Measurements from ENCODE around the gene PSMB7.

PSMB7 gene

DNA sequence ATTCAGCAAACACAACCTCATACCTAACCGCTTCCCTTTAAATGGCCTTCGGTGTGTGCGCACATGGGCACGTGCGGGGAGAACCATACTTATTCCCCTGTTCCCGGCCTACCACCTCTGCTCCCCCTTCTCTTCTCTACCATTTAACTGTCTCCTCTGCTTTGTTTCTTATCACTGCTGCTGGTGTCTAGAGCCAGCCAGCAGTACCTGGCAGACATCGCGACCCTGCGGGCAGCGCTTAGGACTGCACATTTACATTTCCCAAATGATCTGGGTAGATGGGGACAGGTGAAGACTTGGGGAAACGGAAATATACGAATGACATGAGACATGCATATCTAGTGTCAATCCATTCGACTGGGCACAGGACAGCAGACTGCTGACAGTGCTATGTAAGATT is 56.6 kb downstream of the PSMB7 start:
- DNase-seq (ENCODE audit: low read depth in 1 of 2, low spot score in 1 of 2): no peak

DNA sequence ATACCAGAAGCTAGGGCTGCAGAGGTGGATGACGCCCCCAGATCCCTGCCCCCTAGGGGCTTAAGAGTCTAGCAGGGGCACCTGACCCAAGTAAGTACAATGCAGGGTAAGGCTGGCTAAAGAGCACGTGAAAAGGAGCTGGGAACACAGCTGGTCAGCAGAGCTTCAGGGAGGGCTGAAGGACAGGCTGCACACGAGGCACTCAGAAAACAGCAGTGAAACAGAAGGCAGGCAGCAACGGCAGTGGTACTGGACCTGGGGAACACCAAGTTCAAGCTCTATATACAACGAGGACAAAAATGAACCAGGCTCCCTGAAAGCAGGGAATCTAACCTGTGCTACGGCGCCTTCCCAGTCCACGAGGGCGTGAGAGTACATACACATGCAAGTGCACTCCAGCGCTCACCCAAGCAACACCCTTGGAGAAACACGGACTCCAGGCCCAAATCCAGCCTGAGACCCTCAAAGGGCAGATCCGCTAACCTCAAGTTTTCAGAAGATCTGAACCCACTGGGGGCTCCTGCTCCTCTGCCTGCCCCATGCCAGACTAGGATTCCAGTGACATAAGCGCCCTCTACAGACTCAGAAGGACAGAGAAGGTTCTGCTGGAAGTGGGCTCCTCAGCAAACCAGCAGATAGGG is 57.4 kb downstream of the PSMB7 start:
- DNase-seq (ENCODE audit: low read depth in 1 of 2, low spot score in 1 of 2): no peak

DNA sequence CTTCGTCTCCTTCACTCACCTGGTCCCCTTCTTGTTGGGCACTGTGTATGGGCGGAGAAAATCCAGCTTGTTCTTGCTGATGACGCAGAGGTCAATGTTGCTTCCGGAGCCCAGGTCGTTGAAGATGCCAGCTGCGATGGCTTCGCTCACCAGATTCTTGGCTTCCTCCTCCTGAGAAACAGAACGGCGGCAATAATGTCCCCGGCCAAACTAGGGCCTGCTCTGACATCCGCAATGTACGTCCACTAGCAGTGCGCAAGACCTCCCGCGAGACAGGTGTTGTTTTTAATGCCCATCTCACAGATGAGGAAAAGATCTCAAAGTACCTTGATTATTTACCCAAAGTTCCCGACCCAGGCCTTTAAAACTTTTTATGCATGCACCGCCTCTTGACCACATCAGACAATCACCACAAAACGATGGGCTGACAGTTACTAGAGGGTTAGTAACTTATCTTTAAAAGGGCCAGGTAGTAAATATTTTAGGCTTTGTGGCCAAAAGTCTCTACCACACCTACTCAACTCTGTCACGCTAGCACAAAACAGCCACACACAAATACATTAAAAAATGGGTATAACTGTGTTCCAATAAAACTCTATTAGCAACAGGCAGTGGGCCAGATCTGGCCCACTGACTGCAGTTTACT is 58.4 kb downstream of the PSMB7 start:
- DNase-seq (ENCODE audit: low read depth in 1 of 2, low spot score in 1 of 2): no peak

DNA sequence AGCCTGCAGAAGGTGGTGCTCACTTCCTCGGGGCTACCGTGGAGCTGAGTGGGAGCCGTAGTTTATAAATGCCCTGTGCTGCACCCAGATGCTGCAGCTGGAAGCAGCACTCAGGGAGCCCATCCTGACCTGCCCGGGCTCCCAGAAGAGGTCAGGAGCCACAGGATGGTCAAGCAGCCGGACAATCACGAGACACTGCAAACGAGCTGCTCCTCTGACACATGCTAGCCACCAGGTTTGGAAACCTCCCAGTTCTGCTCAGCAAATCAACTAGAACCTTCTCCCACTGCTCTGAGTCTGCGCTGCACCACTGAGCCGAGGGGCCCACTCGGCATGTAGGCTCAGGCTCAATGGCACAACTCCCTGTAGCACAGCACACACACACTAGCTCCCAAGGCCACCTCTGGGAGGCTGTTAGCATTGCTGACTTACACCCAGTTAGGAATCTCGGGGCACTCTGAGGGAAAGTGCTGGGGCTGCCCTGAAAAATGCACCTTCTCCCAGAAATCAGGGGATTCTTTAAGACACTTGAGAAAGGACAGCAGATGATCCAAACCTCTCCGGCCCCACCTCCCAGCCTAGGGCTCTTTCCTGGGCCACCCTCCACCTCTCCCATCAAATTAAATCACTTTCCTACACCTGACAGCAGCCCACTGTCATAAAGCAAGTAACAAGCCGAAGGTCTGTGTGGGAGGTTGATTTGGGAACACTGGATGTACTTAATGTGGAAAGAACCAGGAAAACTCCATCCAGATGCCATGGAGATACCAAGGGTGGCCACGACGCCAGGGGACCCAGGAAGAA is 59.1 kb downstream of the PSMB7 start:
- DNase-seq (ENCODE audit: low read depth in 1 of 2, low spot score in 1 of 2): no peak

- DNase-seq (ENCODE audit: low read depth in 1 of 2, low spot score in 1 of 2): no peak
These were observed 60.0 kb downstream of the PSMB7 start for GRCh38 chr9:124355039-124355940.

- no peak for DNase-seq (ENCODE audit: low read depth in 1 of 2, low spot score in 1 of 2)
These were observed 60.8 kb downstream of the PSMB7 start for GRCh38 chr9:124354346-124355038.

DNA sequence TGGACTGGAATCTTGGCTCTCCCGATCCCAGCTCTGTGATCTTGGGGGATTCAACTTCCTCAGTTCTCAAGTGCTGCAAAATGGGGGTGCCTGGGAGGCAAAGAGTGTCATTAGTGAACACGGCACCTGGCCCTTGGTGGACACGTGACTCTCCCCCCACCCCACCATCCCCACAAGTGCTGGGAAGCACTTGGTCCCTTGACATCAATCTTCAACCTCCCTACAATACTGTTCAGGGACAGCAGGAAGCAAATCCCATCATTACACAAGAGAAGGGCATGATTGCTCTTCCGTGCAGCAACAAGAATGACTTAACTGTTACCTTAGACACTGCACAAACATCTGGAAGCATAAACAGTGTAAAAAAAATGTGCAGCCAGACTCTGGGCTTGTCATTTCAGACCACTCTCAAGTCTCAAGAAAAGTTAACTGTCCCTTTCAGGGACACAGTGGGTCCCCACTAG is 61.4 kb downstream of the PSMB7 start:
- no peak for DNase-seq (ENCODE audit: low read depth in 1 of 2, low spot score in 1 of 2)

- DNase-seq (ENCODE audit: low read depth in 1 of 2, low spot score in 1 of 2): no peak
These were observed 62.0 kb downstream of the PSMB7 start for GRCh38 chr9:124353166-124353768.

- no peak for DNase-seq (ENCODE audit: low read depth in 1 of 2, low spot score in 1 of 2)
These were observed 62.6 kb downstream of the PSMB7 start for GRCh38 chr9:124352616-124353015.

GRCh38 chr9:124351672-124352468 is 63.4 kb downstream of the PSMB7 start:
- no peak for DNase-seq (ENCODE audit: low read depth in 1 of 2, low spot score in 1 of 2)

DNA sequence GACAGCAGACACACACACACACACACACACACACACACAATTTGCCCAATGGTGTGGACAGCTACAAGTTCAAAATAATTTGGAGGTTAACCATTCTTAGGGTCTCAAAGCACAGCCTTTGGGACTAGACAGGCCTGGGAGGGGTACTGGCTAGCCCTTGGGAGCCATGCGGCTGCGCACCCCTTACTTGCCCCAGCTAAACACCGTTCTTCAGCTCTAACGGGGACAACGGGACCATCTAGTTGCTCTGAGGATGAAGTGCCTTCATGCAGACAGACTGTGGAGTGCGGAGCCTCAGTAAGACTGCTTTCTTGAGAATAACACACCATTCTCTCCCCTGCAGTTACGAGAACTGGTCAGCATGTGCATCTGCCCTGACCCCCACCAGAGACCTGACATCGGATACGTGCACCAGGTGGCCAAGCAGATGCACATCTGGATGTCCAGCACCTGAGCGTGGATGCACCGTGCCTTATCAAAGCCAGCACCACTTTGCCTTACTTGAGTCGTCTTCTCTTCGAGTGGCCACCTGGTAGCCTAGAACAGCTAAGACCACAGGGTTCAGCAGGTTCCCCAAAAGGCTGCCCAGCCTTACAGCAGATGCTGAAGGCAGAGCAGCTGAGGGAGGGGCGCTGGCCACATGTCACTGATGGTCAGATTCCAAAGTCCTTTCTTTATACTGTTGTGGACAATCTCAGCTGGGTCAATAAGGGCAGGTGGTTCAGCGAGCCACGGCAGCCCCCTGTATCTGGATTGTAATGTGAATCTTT is 64.6 kb downstream of the PSMB7 start:
- no peak for DNase-seq (ENCODE audit: low read depth in 1 of 2, low spot score in 1 of 2)

DNA sequence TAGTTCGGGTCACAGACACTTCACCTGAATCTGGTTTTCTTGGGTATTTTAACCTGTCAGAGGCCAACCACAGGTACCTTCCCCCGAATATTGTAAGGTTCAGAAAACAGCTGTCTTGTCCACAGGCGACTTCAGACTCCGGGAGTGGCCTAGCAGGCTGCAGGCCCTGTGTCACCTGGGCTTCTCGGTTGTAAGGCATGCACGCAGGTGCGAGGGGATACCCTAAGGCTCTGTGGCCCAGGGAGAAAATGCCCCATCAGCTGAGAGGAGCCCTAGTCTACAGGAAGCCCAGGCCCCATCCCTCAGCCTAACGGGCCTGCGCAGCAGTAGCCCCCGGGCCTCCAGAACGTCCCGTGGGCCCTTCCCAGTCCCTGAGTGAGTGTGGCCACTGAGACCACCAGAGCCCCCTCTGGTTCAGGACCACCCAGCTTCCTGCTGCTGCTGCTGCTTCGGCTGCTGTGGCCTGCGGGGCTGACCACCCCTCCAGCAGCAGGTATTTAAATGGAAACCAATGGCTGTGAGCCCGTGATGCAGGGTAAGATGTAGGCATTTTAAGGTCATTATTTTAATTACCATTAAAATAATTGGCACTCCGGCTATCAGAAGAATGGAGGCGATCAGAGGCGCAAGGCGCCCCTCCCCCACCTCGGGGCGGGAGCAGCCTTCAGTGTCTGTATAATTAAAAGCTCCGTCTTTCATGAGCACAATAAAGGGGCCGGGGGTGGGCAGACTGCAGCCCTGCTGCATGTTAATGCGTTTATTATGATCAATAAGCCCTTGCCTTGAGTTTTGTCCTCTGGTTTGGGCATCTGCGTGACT is 65.4 kb downstream of the PSMB7 start:
- no peak for DNase-seq (ENCODE audit: low read depth in 1 of 2, low spot score in 1 of 2)

- no peak for DNase-seq (ENCODE audit: low read depth in 1 of 2, low spot score in 1 of 2)
These were observed 66.0 kb downstream of the PSMB7 start for GRCh38 chr9:124349267-124349666.

GRCh38 chr9:124348831-124349230 is 66.4 kb downstream of the PSMB7 start:
- DNase-seq (ENCODE audit: low read depth in 1 of 2, low spot score in 1 of 2): no peak

DNA sequence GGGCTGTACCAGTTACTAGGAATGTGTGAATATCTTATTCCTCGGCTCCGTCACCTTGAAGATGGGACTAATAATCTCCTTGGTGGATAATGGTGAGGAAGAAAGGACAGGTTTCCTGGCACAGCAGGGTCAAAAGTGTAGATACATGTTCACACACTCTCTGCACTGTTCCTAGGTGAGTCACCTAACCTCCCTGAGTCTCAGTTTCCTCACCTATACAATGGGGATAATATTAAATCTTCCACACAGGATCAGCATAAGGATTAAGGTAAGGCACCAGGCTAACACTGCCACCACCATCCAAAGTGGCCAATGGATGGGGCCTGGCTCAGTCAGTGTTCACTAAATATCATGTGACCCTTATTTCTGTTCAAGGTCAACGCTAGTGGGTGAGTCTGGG is 66.9 kb downstream of the PSMB7 start:
- no peak for DNase-seq (ENCODE audit: low read depth in 1 of 2, low spot score in 1 of 2)

DNA sequence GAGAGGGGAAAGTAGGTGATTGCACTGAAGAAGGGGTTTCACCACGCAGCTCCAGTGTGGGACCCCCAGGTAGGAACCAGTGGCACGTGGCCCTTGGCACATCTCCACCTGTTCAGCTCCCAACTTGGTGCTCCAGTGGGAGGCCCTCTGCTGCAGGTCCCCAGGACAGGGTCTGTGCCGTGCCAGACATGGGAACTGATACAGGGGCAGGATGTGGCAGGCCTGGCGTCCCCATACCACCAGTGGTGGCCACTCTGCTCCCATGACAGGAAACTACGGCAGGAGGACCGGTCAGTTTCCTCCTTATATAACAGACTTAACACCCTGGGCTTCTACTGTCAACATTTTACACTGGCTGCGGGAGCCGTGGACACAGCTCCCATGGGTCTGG is 67.3 kb downstream of the PSMB7 start:
- no peak for DNase-seq (ENCODE audit: low read depth in 1 of 2, low spot score in 1 of 2)

- DNase-seq (ENCODE audit: low read depth in 1 of 2, low spot score in 1 of 2): no peak
These were observed 67.9 kb downstream of the PSMB7 start for GRCh38 chr9:124347206-124347967.
